Measurements from ENCODE around the gene DIDO1.

The DIDO1 gene

DNA sequence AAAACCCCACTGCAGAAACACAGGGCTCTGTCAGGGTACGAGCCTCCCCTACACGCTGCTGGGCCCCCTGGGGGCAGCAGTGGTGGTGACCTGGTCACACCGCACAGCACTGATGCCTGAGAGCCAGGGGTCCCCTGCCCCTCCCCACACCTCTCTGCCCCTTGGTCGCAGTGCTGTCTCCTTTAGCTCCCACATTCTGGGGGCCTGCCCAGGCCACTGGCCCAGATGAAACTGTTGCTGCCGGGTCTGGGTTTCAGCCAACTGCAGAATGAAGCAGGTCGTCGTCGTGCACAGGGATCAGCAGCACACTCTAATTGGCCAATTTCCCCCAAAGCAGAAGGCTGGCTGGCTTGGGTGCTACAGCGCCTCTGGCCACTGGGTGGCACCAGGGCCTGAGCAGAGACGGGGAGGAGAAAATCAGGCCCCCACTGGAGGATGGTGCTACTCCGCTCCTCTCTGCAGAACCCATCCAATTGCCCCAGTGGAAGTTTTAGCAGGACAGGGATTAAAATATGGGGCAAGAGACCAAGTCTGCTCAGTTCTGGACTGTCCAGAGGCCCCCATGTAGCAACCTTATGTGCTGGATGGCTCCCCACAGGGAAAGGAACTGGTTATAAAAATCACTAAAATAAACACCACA is 26.1 kb downstream of the DIDO1 start:
- H2AK5ac ChIP-seq (ENCODE audit: low read length): no peak overlapping the region
- peak overlapping the region; percentile 12 for H4K8ac ChIP-seq (ENCODE audit: low read depth, low read length)
- peak; percentile 66 to 80 for DNase-seq
- H2BK5ac ChIP-seq (ENCODE audit: low read depth, low read length, poor library complexity): no peak overlapping the region
- peaks cover 7 to 13% of the 10 kb centered on the region in 2 experiments for H3K4me1 ChIP-seq (ENCODE audit: control insufficient read depth in 1 of 2, insufficient read depth in 2 of 2, low read length in 2 of 2)
- H3K4me2 ChIP-seq (ENCODE audit: low read length): peak overlapping the region; percentile 30
- H3K18ac ChIP-seq (ENCODE audit: low read length): no peak overlapping the region
- H2BK12ac ChIP-seq (ENCODE audit: low read length): no peak overlapping the region
- H3K27ac ChIP-seq (ENCODE audit: low read depth, low read length): peak overlapping the region; percentile 62
- no peaks in the 10 kb centered on the region for H3K79me1 ChIP-seq (ENCODE audit: low read length)
- no peak overlapping the region for H2BK120ac ChIP-seq (ENCODE audit: insufficient read depth, low read length, poor library complexity)
- no peak overlapping the region for H3K4ac ChIP-seq (ENCODE audit: low read depth, low read length)
- no peak overlapping the region for H3K14ac ChIP-seq (ENCODE audit: low read length)
- H4K91ac ChIP-seq (ENCODE audit: low read depth, low read length): no peak overlapping the region
- H3K27me3 ChIP-seq (ENCODE audit: insufficient read depth, low read length): no peaks in the 10 kb centered on the region
- no peak overlapping the region for H3K9ac ChIP-seq (ENCODE audit: low read length)
- H3K9me3 ChIP-seq (ENCODE audit: insufficient read depth, low read depth, low read length): no peaks in the 10 kb centered on the region
- H4K12ac ChIP-seq (ENCODE audit: low read depth, low read length): no peak overlapping the region
- no peak overlapping the region for H3K23ac ChIP-seq (ENCODE audit: low read length)
- H3K36me3 ChIP-seq (ENCODE audit: control insufficient read depth in 1 of 2, insufficient read depth in 2 of 2, low read length in 2 of 2): peaks cover 34 to 51% of the 10 kb centered on the region in 2 experiments
- H3K79me2 ChIP-seq (ENCODE audit: control insufficient read depth, insufficient read depth, low read length, poor library complexity): peaks cover 1% of the 10 kb centered on the region
- no peak overlapping the region for H2AFZ ChIP-seq (ENCODE audit: insufficient read depth, low read length, poor library complexity)
- H3K4me3 ChIP-seq (ENCODE audit: low read depth, low read length): no peak overlapping the region
- WGBS (ENCODE audit: extremely low coverage, insufficient coverage, insufficient read length): no CpG with 5 or more reads among the region's 11 CpGs

DNA sequence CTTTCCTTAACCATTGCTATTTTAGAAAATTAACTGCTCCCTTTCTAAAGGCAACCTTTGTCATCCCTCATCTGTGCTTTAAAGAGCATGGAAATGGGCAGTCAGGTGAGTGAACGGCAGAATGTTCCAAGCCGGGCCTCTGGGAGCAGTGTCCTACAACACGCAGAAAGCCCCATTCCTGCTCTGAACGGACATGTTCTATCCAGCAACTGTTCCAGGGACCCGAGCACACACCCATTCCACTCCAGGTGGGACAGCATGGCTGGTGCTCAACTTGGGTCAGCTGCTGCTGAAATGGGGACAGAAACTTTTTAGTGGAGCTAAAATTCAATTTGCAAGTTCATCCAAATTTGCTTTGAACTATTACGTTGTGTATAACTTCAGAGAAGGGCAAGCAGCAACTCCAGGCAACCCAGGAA is 26.7 kb downstream of the DIDO1 start:
- H3K23ac ChIP-seq (ENCODE audit: low read length): no peak overlapping the region
- no peak overlapping the region for H2AK5ac ChIP-seq (ENCODE audit: low read length)
- peaks cover 7 to 13% of the 10 kb centered on the region in 2 experiments for H3K4me1 ChIP-seq (ENCODE audit: control insufficient read depth in 1 of 2, insufficient read depth in 2 of 2, low read length in 2 of 2)
- H3K36me3 ChIP-seq (ENCODE audit: control insufficient read depth in 1 of 2, insufficient read depth in 2 of 2, low read length in 2 of 2): peaks cover 36 to 53% of the 10 kb centered on the region in 2 experiments
- H3K27me3 ChIP-seq (ENCODE audit: insufficient read depth, low read length): no peaks in the 10 kb centered on the region
- H2BK12ac ChIP-seq (ENCODE audit: low read length): no peak overlapping the region
- no peak overlapping the region for H3K4me2 ChIP-seq (ENCODE audit: low read length)
- H4K91ac ChIP-seq (ENCODE audit: low read depth, low read length): no peak overlapping the region
- H3K18ac ChIP-seq (ENCODE audit: low read length): no peak overlapping the region
- H3K9ac ChIP-seq (ENCODE audit: low read length): no peak overlapping the region
- DNase-seq: peak in 1 of 2 donors; percentile 18
- H3K14ac ChIP-seq (ENCODE audit: low read length): no peak overlapping the region
- H3K79me1 ChIP-seq (ENCODE audit: low read length): no peaks in the 10 kb centered on the region
- H3K79me2 ChIP-seq (ENCODE audit: control insufficient read depth, insufficient read depth, low read length, poor library complexity): peaks cover 1% of the 10 kb centered on the region
- H2BK120ac ChIP-seq (ENCODE audit: insufficient read depth, low read length, poor library complexity): no peak overlapping the region
- no peak overlapping the region for H4K12ac ChIP-seq (ENCODE audit: low read depth, low read length)
- no peak overlapping the region for H3K4ac ChIP-seq (ENCODE audit: low read depth, low read length)
- H3K4me3 ChIP-seq (ENCODE audit: low read depth, low read length): no peak overlapping the region
- H2BK5ac ChIP-seq (ENCODE audit: low read depth, low read length, poor library complexity): no peak overlapping the region
- H3K27ac ChIP-seq (ENCODE audit: low read depth, low read length): no peak overlapping the region
- H2AFZ ChIP-seq (ENCODE audit: insufficient read depth, low read length, poor library complexity): no peak overlapping the region
- WGBS (ENCODE audit: extremely low coverage, insufficient coverage, insufficient read length): no CpG with 5 or more reads among the region's 6 CpGs
- H4K8ac ChIP-seq (ENCODE audit: low read depth, low read length): no peak overlapping the region
- H3K9me3 ChIP-seq (ENCODE audit: insufficient read depth, low read depth, low read length): no peaks in the 10 kb centered on the region

DNA sequence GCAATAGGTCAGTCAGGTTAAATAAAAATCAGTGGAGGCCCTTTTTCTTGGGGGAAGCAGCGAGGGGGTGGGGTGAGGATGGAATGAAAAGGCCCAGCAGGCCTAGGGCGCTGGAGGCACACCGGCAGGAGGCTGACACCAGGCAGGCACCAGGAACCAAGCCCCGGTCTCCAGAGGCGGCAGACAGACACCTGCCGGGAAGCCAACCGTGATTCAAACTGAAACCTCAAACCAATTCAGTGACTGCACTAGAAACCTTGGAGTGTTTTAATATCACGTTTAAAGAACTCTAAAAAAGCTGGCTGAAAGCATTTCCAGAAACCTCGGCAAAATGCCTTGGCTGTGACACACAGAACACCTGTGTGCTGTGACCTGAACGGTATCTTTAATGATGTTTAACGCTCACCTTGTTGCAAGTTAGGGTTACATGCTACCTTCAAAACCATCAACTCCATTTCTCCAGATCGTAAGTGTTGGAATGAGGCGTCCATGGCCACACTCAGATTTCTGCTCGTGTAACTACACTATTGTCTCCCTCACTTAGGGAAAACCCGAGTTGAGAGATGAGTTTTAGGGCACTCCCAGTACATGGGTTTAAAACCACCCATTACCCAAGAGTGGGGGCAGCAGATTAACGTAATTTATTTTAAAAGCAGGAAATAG is 27.2 kb downstream of the DIDO1 start:
- H3K27me3 ChIP-seq (ENCODE audit: insufficient read depth, low read length): no peaks in the 10 kb centered on the region
- no peak overlapping the region for H3K4me3 ChIP-seq (ENCODE audit: low read depth, low read length)
- H2BK5ac ChIP-seq (ENCODE audit: low read depth, low read length, poor library complexity): no peak overlapping the region
- H3K79me1 ChIP-seq (ENCODE audit: low read length): no peaks in the 10 kb centered on the region
- peaks cover 1% of the 10 kb centered on the region for H3K79me2 ChIP-seq (ENCODE audit: control insufficient read depth, insufficient read depth, low read length, poor library complexity)
- no peak for DNase-seq
- H3K4me1 ChIP-seq (ENCODE audit: control insufficient read depth in 1 of 2, insufficient read depth in 2 of 2, low read length in 2 of 2): peaks cover 7 to 13% of the 10 kb centered on the region in 2 experiments
- no peak overlapping the region for H4K91ac ChIP-seq (ENCODE audit: low read depth, low read length)
- H3K23ac ChIP-seq (ENCODE audit: low read length): no peak overlapping the region
- no peak overlapping the region for H2AFZ ChIP-seq (ENCODE audit: insufficient read depth, low read length, poor library complexity)
- no peak overlapping the region for H4K8ac ChIP-seq (ENCODE audit: low read depth, low read length)
- no peak overlapping the region for H3K27ac ChIP-seq (ENCODE audit: low read depth, low read length)
- H3K9me3 ChIP-seq (ENCODE audit: insufficient read depth, low read depth, low read length): no peaks in the 10 kb centered on the region
- H3K18ac ChIP-seq (ENCODE audit: low read length): no peak overlapping the region
- H3K4ac ChIP-seq (ENCODE audit: low read depth, low read length): no peak overlapping the region
- no CpG with 5 or more reads among the region's 16 CpGs for WGBS (ENCODE audit: extremely low coverage, insufficient coverage, insufficient read length)
- H3K36me3 ChIP-seq (ENCODE audit: control insufficient read depth in 1 of 2, insufficient read depth in 2 of 2, low read length in 2 of 2): peaks cover 38 to 55% of the 10 kb centered on the region in 2 experiments
- no peak overlapping the region for H2AK5ac ChIP-seq (ENCODE audit: low read length)
- no peak overlapping the region for H3K9ac ChIP-seq (ENCODE audit: low read length)
- no peak overlapping the region for H4K12ac ChIP-seq (ENCODE audit: low read depth, low read length)
- H2BK120ac ChIP-seq (ENCODE audit: insufficient read depth, low read length, poor library complexity): no peak overlapping the region
- no peak overlapping the region for H3K14ac ChIP-seq (ENCODE audit: low read length)
- H3K4me2 ChIP-seq (ENCODE audit: low read length): no peak overlapping the region
- no peak overlapping the region for H2BK12ac ChIP-seq (ENCODE audit: low read length)

DNA sequence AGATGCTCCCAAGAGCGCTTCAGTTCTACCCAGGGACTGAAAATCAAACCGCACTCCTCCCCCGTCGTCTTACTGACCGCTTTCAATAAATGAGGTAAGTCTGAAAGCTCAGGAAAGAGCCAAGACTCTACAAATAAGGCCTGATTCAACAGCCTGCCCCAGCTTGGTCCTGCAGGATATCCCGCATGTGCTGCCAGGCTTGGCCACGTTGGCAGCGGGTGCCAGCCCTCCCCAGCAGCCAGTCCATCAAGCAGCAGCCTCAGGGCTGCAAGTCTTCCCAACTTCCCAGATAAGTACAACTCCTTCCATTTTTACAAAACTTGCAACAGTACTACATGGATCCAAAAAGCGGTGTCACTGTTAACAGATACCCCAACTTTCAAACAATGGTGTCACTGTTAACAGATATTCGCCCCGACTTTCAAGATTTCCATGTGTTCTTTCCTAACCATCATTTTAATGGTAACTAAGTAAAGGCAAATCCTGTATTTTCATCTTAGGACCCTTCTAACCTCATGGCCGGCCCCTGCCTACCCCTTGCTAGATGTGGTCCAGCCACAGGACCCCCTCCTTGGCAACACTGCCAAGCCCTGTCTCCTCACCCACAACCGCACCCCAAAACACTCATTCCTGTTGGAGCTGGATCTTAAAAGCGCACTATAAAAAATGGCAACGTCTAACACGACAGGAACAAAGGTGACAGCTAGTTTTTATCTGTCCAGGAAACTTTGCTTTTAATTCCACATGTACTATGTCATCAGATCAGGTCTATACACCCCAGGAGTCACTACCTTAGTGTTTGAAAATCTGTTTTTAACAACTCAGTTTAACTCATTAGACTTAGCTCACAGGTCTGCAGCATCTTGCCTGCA is 28.0 kb downstream of the DIDO1 start:
- no peak overlapping the region for H4K12ac ChIP-seq (ENCODE audit: low read depth, low read length)
- no peaks in the 10 kb centered on the region for H3K79me1 ChIP-seq (ENCODE audit: low read length)
- no peak overlapping the region for H2AK5ac ChIP-seq (ENCODE audit: low read length)
- H2BK5ac ChIP-seq (ENCODE audit: low read depth, low read length, poor library complexity): no peak overlapping the region
- no peak overlapping the region for H3K14ac ChIP-seq (ENCODE audit: low read length)
- H3K9ac ChIP-seq (ENCODE audit: low read length): no peak overlapping the region
- H3K27me3 ChIP-seq (ENCODE audit: insufficient read depth, low read length): no peaks in the 10 kb centered on the region
- no peaks in the 10 kb centered on the region for H3K9me3 ChIP-seq (ENCODE audit: insufficient read depth, low read depth, low read length)
- H2AFZ ChIP-seq (ENCODE audit: insufficient read depth, low read length, poor library complexity): no peak overlapping the region
- H3K79me2 ChIP-seq (ENCODE audit: control insufficient read depth, insufficient read depth, low read length, poor library complexity): peaks cover 1% of the 10 kb centered on the region
- peaks cover 40 to 55% of the 10 kb centered on the region in 2 experiments for H3K36me3 ChIP-seq (ENCODE audit: control insufficient read depth in 1 of 2, insufficient read depth in 2 of 2, low read length in 2 of 2)
- H4K91ac ChIP-seq (ENCODE audit: low read depth, low read length): no peak overlapping the region
- no peak overlapping the region for H3K4me3 ChIP-seq (ENCODE audit: low read depth, low read length)
- no peak overlapping the region for H3K4ac ChIP-seq (ENCODE audit: low read depth, low read length)
- no peak overlapping the region for H3K23ac ChIP-seq (ENCODE audit: low read length)
- DNase-seq: no peak
- no peak overlapping the region for H3K4me2 ChIP-seq (ENCODE audit: low read length)
- no peak overlapping the region for H4K8ac ChIP-seq (ENCODE audit: low read depth, low read length)
- H2BK12ac ChIP-seq (ENCODE audit: low read length): no peak overlapping the region
- H3K18ac ChIP-seq (ENCODE audit: low read length): no peak overlapping the region
- peaks cover 7 to 13% of the 10 kb centered on the region in 2 experiments for H3K4me1 ChIP-seq (ENCODE audit: control insufficient read depth in 1 of 2, insufficient read depth in 2 of 2, low read length in 2 of 2)
- no peak overlapping the region for H2BK120ac ChIP-seq (ENCODE audit: insufficient read depth, low read length, poor library complexity)
- WGBS (ENCODE audit: extremely low coverage, insufficient coverage, insufficient read length): no CpG with 5 or more reads among the region's 16 CpGs
- no peak overlapping the region for H3K27ac ChIP-seq (ENCODE audit: low read depth, low read length)
